Fibroblast of lung (primary cell): ENCODE data around the gene KRTAP9-7. TPM values are rescaled to one million over a fixed set of nuclear protein-coding genes. Genes with fewer than 3 reads are reported as not detected.
"Not testable (repeated sequence)": the region's sequence is repeated elsewhere in the genome, so short reads cannot be mapped to it uniquely, and the experiment has no call there.

ENCODE experiments used
- DNase-seq, 2 donors: peaks; one replicate each; pipeline versions ENCODE4 v3.0.0 to v3.0.0-alpha.2; 2010; ENCODE audit warnings: low read depth in 2 of 2
- H2AFZ ChIP-seq: 2 replicates; pipeline ENCODE4 v1.5.1; 2012; ENCODE audit warnings: low read length, control low read depth, inconsistent platforms
- H3K27ac ChIP-seq: 2 replicates; pipeline ENCODE4 v1.5.1; 2011; ENCODE audit warnings: low read length, control low read depth; ENCODE audit not compliant: insufficient read depth
- H3K27me3 ChIP-seq: 2 replicates; pipeline ENCODE4 v1.5.1; 2011; ENCODE audit warnings: mild to moderate bottlenecking, low read length; ENCODE audit not compliant: control insufficient read depth, insufficient read depth
- H3K36me3 ChIP-seq: 2 replicates; pipeline ENCODE4 v1.5.1; 2011; ENCODE audit warnings: low read length; ENCODE audit not compliant: control insufficient read depth, insufficient read depth
- H3K4me1 ChIP-seq: 2 replicates; pipeline ENCODE4 v1.5.1; 2011; ENCODE audit warnings: low read length; ENCODE audit not compliant: control insufficient read depth, insufficient read depth; ENCODE audit errors: extremely low read depth
- H3K4me2 ChIP-seq: 2 replicates; pipeline ENCODE4 v1.5.1; 2011; ENCODE audit warnings: low read length, control low read depth; ENCODE audit not compliant: insufficient read depth; ENCODE audit errors: extremely low read depth
- H3K4me3 ChIP-seq, 4 experiments: fragments of 200-600 bp in 1 of 4; sonication (generic) in 1 of 4; replicated peaks in 1 of 4; 2 replicates each; pipeline ENCODE4 v1.5.1; 2011 to 2016; ENCODE audit warnings: low read length in 4 of 4, low read depth in 3 of 4, mild to moderate bottlenecking in 3 of 4, control low read depth in 2 of 4, inconsistent platforms in 1 of 4, mixed read lengths in 1 of 4; ENCODE audit not compliant: insufficient read depth in 1 of 4; ENCODE audit errors: control extremely low read depth in 1 of 4
- H3K79me2 ChIP-seq: 2 replicates; pipeline ENCODE4 v1.5.1; 2012; ENCODE audit warnings: mild to moderate bottlenecking, low read length, inconsistent platforms; ENCODE audit not compliant: control insufficient read depth, insufficient read depth
- H3K9ac ChIP-seq: 2 replicates; pipeline ENCODE4 v1.5.1; 2011; ENCODE audit warnings: mild to moderate bottlenecking, low read length, control low read depth; ENCODE audit not compliant: insufficient read depth
- H3K9me3 ChIP-seq: 2 replicates; pipeline ENCODE4 v1.5.1; 2012; ENCODE audit warnings: low read depth, low read length; ENCODE audit not compliant: control insufficient read depth, insufficient read depth
- H4K20me1 ChIP-seq: 2 replicates; pipeline ENCODE4 v1.5.1; 2011; ENCODE audit warnings: low read length; ENCODE audit not compliant: control insufficient read depth, insufficient read depth; ENCODE audit errors: extremely low read depth
- CTCF ChIP-seq, 2 donors: IDR thresholded peaks in 1 of 2; conservative IDR thresholded peaks in 1 of 2; 1 replicate in 1 of 2; 2 replicates in 1 of 2; pipeline ENCODE4 v1.5.1; 2011 to 2012; ENCODE audit warnings: low read length in 2 of 2, control low read depth in 1 of 2, inconsistent platforms in 1 of 2, low read depth in 1 of 2, mild to moderate bottlenecking in 1 of 2
- EZH2 ChIP-seq: IDR thresholded peaks from 2 replicates; pipeline ENCODE4 v1.5.1; 2012; ENCODE audit warnings: low read length, control low read depth, mild to moderate bottlenecking; ENCODE audit errors: missing control alignments
- polyA plus RNA-seq, 2 donors: library from polyadenylated mRNA; depleted of rRNA in 1 of 2; stranded (reverse) in 1 of 2; unstranded in 1 of 2; fragments of >200 nt; gene quantifications; 2 replicates each; pipeline ENCODE4 v1.2.1, GENCODE V29; 2011 to 2012; ENCODE audit warnings: missing spikeins in 1 of 2
- total RNA-seq: library from RNA; depleted of rRNA; stranded (reverse); fragments of >200 nt; gene quantifications from 2 replicates; pipeline ENCODE4 v1.2.1, GENCODE V29; 2014

KRTAP9-7 gene
- total and polyA plus RNA-seq, 2 donors (not counting 1 experiment from before 2014, with no cell fraction given): not detected

DNA sequence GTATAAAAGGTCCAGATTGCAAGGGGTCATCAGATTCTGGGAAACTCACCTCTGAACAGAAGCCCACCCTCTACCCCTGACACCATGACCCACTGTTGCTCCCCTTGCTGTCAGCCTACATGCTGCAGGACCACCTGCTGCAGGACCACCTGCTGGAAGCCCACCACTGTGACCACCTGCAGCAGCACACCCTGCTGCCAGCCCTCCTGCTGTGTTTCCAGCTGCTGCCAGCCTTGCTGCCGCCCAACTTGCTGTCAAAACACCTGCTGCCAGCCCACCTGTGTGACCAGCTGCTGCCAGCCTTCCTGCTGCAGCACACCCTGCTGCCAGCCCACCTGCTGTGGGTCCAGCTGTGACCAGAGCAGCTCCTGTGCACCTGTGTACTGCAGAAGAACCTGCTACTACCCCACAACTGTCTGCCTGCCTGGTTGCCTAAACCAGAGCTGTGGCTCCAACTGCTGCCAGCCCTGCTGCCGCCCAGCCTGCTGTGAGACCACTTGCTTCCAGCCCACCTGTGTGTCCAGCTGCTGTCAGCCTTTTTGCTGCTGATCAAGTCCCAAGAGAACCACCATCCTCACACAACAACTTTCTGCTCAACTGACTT lies 25.8 kb upstream of the KRTAP9-7 start, which contains the start of gene KRTAP9-4:
Gene KRTAP9-4 (plus strand): TSS at position 51 of the 604 bp plus-strand sequence. CDS start 34 bp downstream, at position 85.
- not testable (repeated sequence) for DNase-seq, H4K20me1 ChIP-seq, H3K27me3 ChIP-seq, H3K27ac ChIP-seq, H3K4me1 ChIP-seq, H3K4me2 ChIP-seq, H3K79me2 ChIP-seq, H2AFZ ChIP-seq, H3K4me3 ChIP-seq, H3K9me3 ChIP-seq, H3K9ac ChIP-seq, H3K36me3 ChIP-seq

DNA sequence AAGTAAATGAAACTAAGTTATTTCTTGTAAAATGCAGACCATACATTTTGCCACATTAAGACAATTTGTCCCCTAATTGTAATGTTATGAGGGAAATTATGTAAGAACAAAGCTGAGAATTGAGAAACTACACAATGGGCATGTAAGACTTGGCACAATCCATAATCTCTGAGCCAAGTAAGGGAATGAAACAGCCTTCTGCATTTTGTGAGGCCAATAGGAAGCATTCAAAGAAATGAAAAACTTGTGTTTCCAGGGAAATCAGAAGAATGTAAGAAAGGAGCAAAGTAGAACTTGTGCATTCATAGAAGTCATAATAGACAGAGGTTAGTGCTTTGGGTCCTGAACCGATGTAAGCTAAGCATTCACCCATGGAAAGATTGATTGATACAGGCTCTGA lies 24.2 kb upstream of the KRTAP9-7 start:
- Histone ChIP-seq H3K4me2 (no peak overlapping the region), H4K20me1 (no peaks in the 10 kb centered on the region), H3K9me3 (no peaks in the 10 kb centered on the region), H3K36me3 (no peaks in the 10 kb centered on the region), H3K9ac (no peak overlapping the region), H3K27ac (no peak overlapping the region), H3K27me3 (peaks cover 3% of the 10 kb centered on the region), H3K4me3 (no peak overlapping the region), H3K79me2 (no peaks in the 10 kb centered on the region), H3K4me1 (no peaks in the 10 kb centered on the region), H2AFZ (no peak overlapping the region)
- DNase-seq: no peak
- TF ChIP-seq EZH2 (no peak), CTCF (conservative IDR thresholded peaks at IDR 0.05 in 1 of 2, IDR thresholded peaks at IDR 0.05 in 1 of 2; ENCODE audit: low read depth in 1 of 2, low read length in 2 of 2) (no peak)

DNA sequence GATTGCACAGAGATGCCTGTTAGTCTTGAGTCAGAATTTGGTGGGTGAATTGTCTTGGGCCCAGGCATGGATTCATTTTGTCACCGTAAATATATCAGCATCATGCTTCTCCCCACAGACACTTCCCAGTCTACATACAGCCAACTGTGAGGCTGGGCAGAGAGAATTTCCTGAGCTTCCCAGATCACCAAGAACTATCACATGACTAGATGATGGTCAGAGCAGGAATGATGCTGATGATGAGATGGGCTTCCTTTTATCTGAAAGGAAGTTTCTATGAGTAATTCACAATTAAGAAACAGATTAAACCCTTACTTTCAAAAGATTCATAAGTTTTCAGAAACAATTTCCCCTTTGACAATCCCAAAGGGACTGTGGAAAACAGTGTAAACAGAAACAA lies 20.6 kb upstream of the KRTAP9-7 start:
- Histone ChIP-seq H3K36me3 (no peaks in the 10 kb centered on the region), H2AFZ (no peak overlapping the region), H3K4me3 (no peak overlapping the region), H3K9me3 (no peaks in the 10 kb centered on the region), H4K20me1 (no peaks in the 10 kb centered on the region), H3K4me1 (no peaks in the 10 kb centered on the region), H3K27ac (no peak overlapping the region), H3K27me3 (no peaks in the 10 kb centered on the region), H3K4me2 (no peak overlapping the region), H3K79me2 (no peaks in the 10 kb centered on the region), H3K9ac (no peak overlapping the region)
- no peak for DNase-seq
- TF ChIP-seq CTCF (conservative IDR thresholded peaks at IDR 0.05 in 1 of 2, IDR thresholded peaks at IDR 0.05 in 1 of 2; ENCODE audit: low read depth in 1 of 2, low read length in 2 of 2) (no peak), EZH2 (no peak)

GRCh38 chr17:41255381-41256290 lies 19.9 kb upstream of the KRTAP9-7 start, which contains the start of gene KRTAP9-9:
KRTAP9-9 (plus strand) TSS chr17:41255384.
- not testable (repeated sequence) for H3K4me2 ChIP-seq, H3K9ac ChIP-seq, H3K27ac ChIP-seq, H3K27me3 ChIP-seq, H3K36me3 ChIP-seq, H2AFZ ChIP-seq, H4K20me1 ChIP-seq, H3K4me3 ChIP-seq, H3K9me3 ChIP-seq, H3K4me1 ChIP-seq, H3K79me2 ChIP-seq
- peak in 1 of 2 donors; percentile 20 for DNase-seq
